CD4-positive, alpha-beta memory T cell (primary cell): Measurements from ENCODE around the gene NR2C2AP. TPM values are rescaled to one million over a fixed set of nuclear protein-coding genes. Genes with fewer than 3 reads are reported as not detected.
"Not testable (repeated sequence)": the region's sequence is repeated elsewhere in the genome, so short reads cannot be mapped to it uniquely, and the experiment has no call there.

Experiments used
- CTCF ChIA-PET: fragments of 350-600 bp; sonication (Branson Sonifier 250); formaldehyde crosslinking; loops from one replicate; lab custom pipeline; 2021; ENCODE audit warnings: inconsistent platforms; ENCODE audit not compliant: partially characterized antibody; lab: Charles Lee
- POLR2A ChIA-PET: fragments of 350-600 bp; sonication (Branson Sonifier 250); formaldehyde crosslinking; loops from one replicate; lab custom pipeline; 2021; ENCODE audit not compliant: partially characterized antibody; lab: Charles Lee
- DNase-seq, 5 donors: peaks; one replicate each; pipeline versions ENCODE4 v3.0.0 to v3.0.0-alpha.2; 2020 to 2022; ENCODE audit warnings: mixed read lengths in 1 of 5
- H3K27ac ChIP-seq: one replicate; pipeline ENCODE4 v1.7.0; 2013; ENCODE audit warnings: low read depth, low read length
- H3K27me3 ChIP-seq: 2 replicates; pipeline ENCODE4 v1.7.0; 2013; ENCODE audit warnings: mild to moderate bottlenecking, low read length, moderate library complexity; ENCODE audit not compliant: insufficient read depth
- H3K36me3 ChIP-seq: 2 replicates; pipeline ENCODE4 v1.7.0; 2013; ENCODE audit warnings: mild to moderate bottlenecking, low read length, moderate library complexity; ENCODE audit not compliant: insufficient read depth
- H3K4me1 ChIP-seq: 2 replicates; pipeline ENCODE4 v1.7.0; 2013; ENCODE audit warnings: mild to moderate bottlenecking, low read length, moderate library complexity; ENCODE audit not compliant: insufficient read depth
- H3K4me3 ChIP-seq, 2 donors: one replicate each; pipeline ENCODE4 v1.7.0; 2013; ENCODE audit warnings: low read length in 2 of 2, mild to moderate bottlenecking in 1 of 2
- H3K9me3 ChIP-seq, 2 donors: one replicate each; pipeline ENCODE4 v1.7.0; 2013; ENCODE audit warnings: low read length in 2 of 2, control low read depth in 1 of 2; ENCODE audit not compliant: control insufficient read depth in 1 of 2
- H3K27ac Mint-ChIP-seq, 7 donors: one replicate each; pipeline ENCODE4 v1.8.0; 2020 to 2021; ENCODE audit warnings: mixed read lengths in 7 of 7, mild to moderate bottlenecking in 6 of 7, inconsistent platforms in 3 of 7, moderate library complexity in 3 of 7
- H3K27me3 Mint-ChIP-seq, 2 donors: one replicate each; pipeline ENCODE4 v1.8.0; 2020 to 2021; ENCODE audit warnings: mixed read lengths in 2 of 2
- H3K36me3 Mint-ChIP-seq, 2 donors: one replicate each; pipeline ENCODE4 v1.8.0; 2020 to 2021; ENCODE audit warnings: mixed read lengths in 2 of 2, inconsistent platforms in 1 of 2, mild to moderate bottlenecking in 1 of 2
- H3K4me1 Mint-ChIP-seq, 4 donors: one replicate each; pipeline ENCODE4 v1.8.0; 2020 to 2021; ENCODE audit warnings: mixed read lengths in 4 of 4, mild to moderate bottlenecking in 1 of 4
- H3K4me3 Mint-ChIP-seq, 8 donors: one replicate each; pipeline ENCODE4 v1.8.0; 2020 to 2021; ENCODE audit warnings: mixed read lengths in 8 of 8, mild to moderate bottlenecking in 7 of 8, moderate library complexity in 6 of 8, inconsistent platforms in 3 of 8
- H3K9me3 Mint-ChIP-seq, 8 donors: one replicate each; pipeline ENCODE4 v1.8.0; 2020 to 2021; ENCODE audit warnings: mixed read lengths in 8 of 8, mild to moderate bottlenecking in 5 of 8, inconsistent platforms in 3 of 8, moderate library complexity in 1 of 8
- intact Hi-C: fragments of 100-400 bp; cut with micrococcal nuclease; formaldehyde crosslinking; loops from one replicate; pipeline ENCODE4 v1.15.1; 2023
- polyA plus RNA-seq, 2 donors: library from polyadenylated mRNA; unstranded; fragments of 300-500 nt; fragmentation: Illumina TruSeq; gene quantifications; one replicate each; pipeline ENCODE4 v1.2.3, GENCODE V29; 2021
- total RNA-seq, 2 experiments: library from RNA; stranded (reverse); gene quantifications; one replicate each; pipeline ENCODE4 v1.2.3, GENCODE V29; 2021

The NR2C2AP gene
- total and polyA plus RNA-seq, 4 experiments from 2014 or later, result 25.1 to 33.2 (median 30.3) TPM

GRCh38 chr19:19186742-19187141 is 16.5 kb downstream of the NR2C2AP start:
- Histone ChIP-seq H3K27ac (no peak overlapping the region), H3K4me1 (peaks cover 26% of the 10 kb centered on the region), H3K9me3 (no peaks in the 10 kb centered on the region), H3K27me3 (no peaks in the 10 kb centered on the region), H3K36me3 (peaks cover 3% of the 10 kb centered on the region), H3K4me3 (no peak overlapping the region)
- Mint-ChIP-seq H3K27me3 (no peaks in the 10 kb centered on the region), H3K4me3 (peak overlapping the region in 1 of 8 donors; percentile 41), H3K36me3 (peaks cover 19 to 22% of the 10 kb centered on the region in 2 donors), H3K9me3 (no peaks in the 10 kb centered on the region), H3K27ac (peak overlapping the region in 4 of 7 donors; percentile 10 to 74 (median 37)), H3K4me1 (peaks cover 11 to 40% (median 27%) of the 10 kb centered on the region in 4 donors)
- intact Hi-C loops, result loop anchor here (1.0 kb wide), 3 partner anchors 39 to 304 kb away; partner anchors contain the start of genes MAU2 and SUGP1
- ChIA-PET CTCF (interaction anchor here (1.1 to 4.7 kb wide), 2 partner anchors 39 to 305 kb away, joined by 5 to 22 read pairs; no protein-coding TSS in a partner anchor), POLR2A (no interaction called here)
- no peak for DNase-seq

- Histone ChIP-seq H3K4me1 (peaks cover 21% of the 10 kb centered on the region), H3K27ac (no peak overlapping the region), H3K36me3 (peaks cover 3% of the 10 kb centered on the region), H3K4me3 (no peak overlapping the region), H3K27me3 (no peaks in the 10 kb centered on the region), H3K9me3 (no peaks in the 10 kb centered on the region)
- DNase-seq, result peak; percentile 64 to 69 (median 66)
- POLR2A ChIA-PET, result interaction anchor here (1.0 kb wide), 1 partner anchor 304 kb away, joined by 4 read pairs; no protein-coding TSS in a partner anchor
- peak overlapping the region in 2 of 8 donors; percentile 29 to 52 for H3K4me3 Mint-ChIP-seq
- H3K27ac Mint-ChIP-seq, result peak overlapping the region in 5 of 7 donors; percentile 55 to 81 (median 65)
- no peaks in the 10 kb centered on the region for H3K27me3 Mint-ChIP-seq
- H3K4me1 Mint-ChIP-seq, result peaks cover 11 to 33% (median 24%) of the 10 kb centered on the region in 4 donors
- H3K9me3 Mint-ChIP-seq, result no peaks in the 10 kb centered on the region
- intact Hi-C loops, result loop anchor here (1.0 kb wide), 3 partner anchors 39 to 304 kb away; partner anchors contain the start of genes MAU2 and SUGP1
- CTCF ChIA-PET, result interaction anchor here (0.6 to 4.7 kb wide), 7 partner anchors 9 to 305 kb away, joined by 3 to 22 read pairs (median 4); partner anchors contain the start of gene NR2C2AP
- H3K36me3 Mint-ChIP-seq, result peaks cover 22 to 24% of the 10 kb centered on the region in 2 donors
These were observed 17.1 kb downstream of the NR2C2AP start for GRCh38 chr19:19185853-19186740.

- Mint-ChIP-seq H3K4me3 (no peak overlapping the region), H3K9me3 (no peaks in the 10 kb centered on the region), H3K4me1 (peaks cover 4 to 7% (median 6%) of the 10 kb centered on the region in 4 donors), H3K27me3 (no peaks in the 10 kb centered on the region), H3K27ac (no peak overlapping the region), H3K36me3 (peaks cover 30 to 43% of the 10 kb centered on the region in 2 donors)
- no peaks in the 10 kb centered on the region for H3K9me3 ChIP-seq
- ChIA-PET POLR2A (no interaction called here), CTCF (no interaction called here)
- H3K27me3 ChIP-seq, result no peaks in the 10 kb centered on the region
- no peak overlapping the region for H3K4me3 ChIP-seq
- no peaks in the 10 kb centered on the region for H3K4me1 ChIP-seq
- peaks cover 3% of the 10 kb centered on the region for H3K36me3 ChIP-seq
- intact Hi-C loops, result no loop called here
- no peak overlapping the region for H3K27ac ChIP-seq
- DNase-seq, result no peak
These were observed 21.7 kb downstream of the NR2C2AP start for GRCh38 chr19:19181488-19181998.

- CTCF ChIA-PET, result no interaction called here
- no peak for DNase-seq
- Histone ChIP-seq H3K4me1 (no peaks in the 10 kb centered on the region), H3K36me3 (peaks cover 3% of the 10 kb centered on the region), H3K9me3 (no peaks in the 10 kb centered on the region), H3K27ac (no peak overlapping the region), H3K27me3 (no peaks in the 10 kb centered on the region), H3K4me3 (no peak overlapping the region)
- Mint-ChIP-seq H3K4me3 (no peak overlapping the region), H3K27me3 (no peaks in the 10 kb centered on the region), H3K27ac (peak overlapping the region in 1 of 7 donors; percentile 19), H3K9me3 (no peaks in the 10 kb centered on the region), H3K4me1 (peaks cover 0 to 3% (median under 1%) of the 10 kb centered on the region in 4 donors), H3K36me3 (peaks cover 24 to 43% of the 10 kb centered on the region in 2 donors)
- intact Hi-C loops, result no loop called here
- POLR2A ChIA-PET, result interaction anchor here (1.0 kb wide), 1 partner anchor 12 kb away, joined by 3 read pairs; the partner anchor contains the start of gene BORCS8
These were observed 23.4 kb downstream of the NR2C2AP start for GRCh38 chr19:19179548-19180441.

GRCh38 chr19:19176950-19177349 is 26.3 kb downstream of the NR2C2AP start:
- POLR2A ChIA-PET, result no interaction called here
- no peaks in the 10 kb centered on the region for H3K9me3 Mint-ChIP-seq
- H3K36me3 ChIP-seq, result no peaks in the 10 kb centered on the region
- H3K27me3 ChIP-seq, result no peaks in the 10 kb centered on the region
- DNase-seq, result no peak
- intact Hi-C loops, result no loop called here
- H3K4me3 ChIP-seq, result no peak overlapping the region
- no peak overlapping the region for H3K4me3 Mint-ChIP-seq
- H3K36me3 Mint-ChIP-seq, result peaks cover 13 to 34% of the 10 kb centered on the region in 2 donors
- H3K4me1 Mint-ChIP-seq, result peaks cover 0 to 2% (median under 1%) of the 10 kb centered on the region in 4 donors
- no peaks in the 10 kb centered on the region for H3K4me1 ChIP-seq
- CTCF ChIA-PET, result interaction anchor here (1.3 to 2.5 kb wide), 2 partner anchors 10 to 31 kb away, joined by 4 to 9 read pairs; no protein-coding TSS in a partner anchor
- no peaks in the 10 kb centered on the region for H3K9me3 ChIP-seq
- no peak overlapping the region for H3K27ac ChIP-seq
- no peaks in the 10 kb centered on the region for H3K27me3 Mint-ChIP-seq
- H3K27ac Mint-ChIP-seq, result no peak overlapping the region

- H3K9me3 Mint-ChIP-seq, intact Hi-C loops: not testable (repeated sequence)
These were observed 30.0 kb downstream of the NR2C2AP start for GRCh38 chr19:19173243-19173642.

More at GRCh38 chr19:19173243-19173642, 30.0 kb downstream of the NR2C2AP start:
- POLR2A ChIA-PET, H3K36me3 ChIP-seq, H3K27ac ChIP-seq, H3K9me3 ChIP-seq, H3K27me3 Mint-ChIP-seq, H3K4me3 ChIP-seq, H3K27ac Mint-ChIP-seq, DNase-seq, H3K27me3 ChIP-seq, H3K4me3 Mint-ChIP-seq: not testable (repeated sequence)
- Mint-ChIP-seq H3K36me3 (peaks cover 0 to 20% of the 10 kb centered on the region in 2 donors), H3K4me1 (peaks cover 12 to 17% (median 14%) of the 10 kb centered on the region in 4 donors)
- H3K4me1 ChIP-seq, result peaks cover 14% of the 10 kb centered on the region
- CTCF ChIA-PET, result interaction anchor here (0.7 to 2.9 kb wide), 3 partner anchors 17 to 1708 kb away, joined by 3 to 25 read pairs (median 18); no protein-coding TSS in a partner anchor
